HG03439 (cell line): Measurements from ENCODE around the gene RESP18.
"Not testable (repeated sequence)": the region's sequence is repeated elsewhere in the genome, so short reads cannot be mapped to it uniquely, and the experiment has no call there.

Source experiments
- ATAC-seq: cut with Tn5 transposase; IDR thresholded peaks from one replicate; pipeline ENCODE4 v1.9.1; 2021; ENCODE audit warnings: mild to moderate bottlenecking, moderate library complexity; ENCODE audit not compliant: unreplicated experiment

The RESP18 gene

GRCh38 chr2:219292616-219293015 is 39.9 kb downstream of the RESP18 start:
- ATAC-seq, result no peak

DNA sequence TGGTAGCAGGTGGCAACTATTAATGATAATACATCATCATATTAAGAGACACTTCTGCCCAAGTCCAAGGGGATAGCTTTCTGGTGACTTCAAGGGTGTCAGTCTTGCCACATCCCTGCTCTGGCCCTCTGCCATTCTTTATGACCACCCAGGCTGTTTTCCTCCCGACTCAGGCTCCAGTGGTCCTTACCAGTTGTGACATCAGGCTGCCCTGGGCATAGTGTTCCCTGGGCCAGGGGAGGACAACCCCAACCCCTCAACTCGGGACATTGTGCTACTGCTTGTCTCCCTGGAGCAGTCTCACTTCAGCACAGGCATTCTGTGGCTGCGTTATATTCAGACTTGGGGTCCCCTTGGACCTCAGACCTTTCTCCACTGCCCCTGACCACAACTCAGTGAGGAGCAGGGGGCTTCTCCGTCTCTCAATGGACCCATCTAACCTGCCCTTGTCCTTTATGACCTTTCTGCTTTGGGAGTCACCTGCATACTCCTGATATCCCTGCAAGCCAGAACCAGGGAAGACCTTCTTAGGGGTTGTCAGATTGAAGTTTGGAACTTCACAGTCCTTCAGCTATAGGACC is 40.5 kb downstream of the RESP18 start:
- ATAC-seq, result no peak

DNA sequence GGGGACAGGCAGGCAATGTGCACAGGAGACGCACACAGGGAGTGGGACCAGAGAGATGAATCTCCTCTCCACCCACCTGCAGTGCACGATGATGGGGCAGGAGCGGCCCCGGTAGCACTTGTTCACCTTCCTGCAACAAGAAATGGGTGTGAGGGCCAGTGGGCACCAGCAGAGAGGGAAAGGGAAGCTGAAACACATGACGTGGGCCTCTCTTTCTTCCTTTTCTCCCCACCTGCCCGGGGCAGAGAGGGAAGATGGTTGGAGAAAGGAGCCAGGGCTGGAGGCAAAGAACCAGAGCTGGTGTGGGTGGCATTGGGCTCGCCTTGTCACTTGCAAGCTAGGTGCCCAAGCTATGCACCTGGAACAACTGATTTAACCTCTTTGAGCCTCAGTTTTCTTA is 41.1 kb downstream of the RESP18 start:
- no peak for ATAC-seq

GRCh38 chr2:219290381-219291171 is 42.0 kb downstream of the RESP18 start:
- no peak for ATAC-seq

- ATAC-seq, result no peak
Measured at GRCh38 chr2:219289537-219290361, 42.8 kb downstream of the RESP18 start.

- ATAC-seq, result no peak
Measured at GRCh38 chr2:219289195-219289536, 43.4 kb downstream of the RESP18 start.

- ATAC-seq, result no peak
Measured at GRCh38 chr2:219287580-219288265, 44.8 kb downstream of the RESP18 start.

DNA sequence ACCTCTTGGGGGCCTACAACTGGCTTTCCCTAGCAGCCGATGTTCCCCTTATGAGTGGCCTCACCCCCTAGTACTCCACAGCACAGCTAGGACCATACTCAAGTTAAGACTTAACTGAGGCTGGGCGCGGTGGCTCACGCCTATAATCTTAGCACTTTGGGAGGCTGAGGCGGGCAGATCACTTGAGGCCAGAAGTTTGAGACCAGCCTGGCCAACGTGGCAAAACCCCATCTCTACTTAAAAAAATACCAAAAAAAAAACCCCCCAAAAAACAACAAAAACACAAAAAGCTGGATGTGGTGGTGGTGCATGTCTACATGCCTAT is 45.5 kb downstream of the RESP18 start:
- ATAC-seq, result not testable (repeated sequence)

DNA sequence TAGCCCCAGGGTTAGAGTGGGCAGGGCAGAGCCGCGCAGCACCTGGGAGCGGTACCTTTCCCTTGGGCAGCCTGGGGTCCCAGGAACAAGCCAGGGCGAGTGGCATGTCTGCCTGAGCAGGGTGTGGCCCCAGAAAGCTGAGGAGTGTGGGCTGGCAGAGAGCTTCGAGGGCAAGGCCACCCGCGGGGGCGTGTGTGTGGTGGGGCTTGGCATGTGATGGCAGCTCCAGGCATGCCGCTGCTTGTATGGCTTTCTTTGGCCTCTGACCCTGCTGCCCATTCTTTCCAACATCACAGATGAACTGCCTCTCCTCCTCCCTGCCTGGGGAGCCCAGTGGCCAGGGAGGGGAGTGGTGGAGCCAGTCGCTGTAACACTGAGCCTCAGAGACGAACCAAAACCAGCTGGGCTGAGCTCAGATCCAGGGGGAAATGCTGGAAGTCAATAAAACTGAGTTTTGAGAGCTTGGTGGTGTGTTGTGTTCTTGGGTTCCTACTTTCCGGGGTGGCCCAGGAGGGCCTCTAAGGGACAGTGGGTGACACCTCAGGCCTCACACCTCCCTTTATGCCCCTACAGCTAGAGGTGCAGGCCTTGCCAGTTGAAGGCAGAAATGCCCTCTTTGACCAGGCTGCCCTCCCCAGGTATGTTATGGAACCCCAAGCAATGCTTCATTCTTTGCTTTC is 46.0 kb downstream of the RESP18 start:
- no peak for ATAC-seq

- no peak for ATAC-seq
Measured at GRCh38 chr2:219285894-219286425, 46.6 kb downstream of the RESP18 start.

DNA sequence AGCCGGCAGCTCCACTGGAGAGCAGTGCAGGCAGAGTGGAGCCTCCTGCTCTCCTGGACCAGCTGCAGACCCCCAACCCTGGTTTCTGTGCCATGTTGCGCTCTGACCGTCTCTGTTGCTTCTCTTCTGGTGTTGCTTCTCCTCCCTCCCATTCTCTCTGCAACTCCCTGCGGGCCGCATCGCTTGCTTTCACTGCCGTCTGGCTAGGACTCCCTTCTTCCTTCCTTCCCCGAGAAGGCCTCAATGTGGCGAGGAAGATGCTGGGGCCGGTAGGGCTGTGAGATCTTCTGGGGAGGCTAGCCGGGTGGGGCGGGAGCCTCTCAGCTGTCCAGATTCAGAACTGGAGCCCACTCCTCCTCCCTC is 47.2 kb downstream of the RESP18 start:
- ATAC-seq, result no peak

DNA sequence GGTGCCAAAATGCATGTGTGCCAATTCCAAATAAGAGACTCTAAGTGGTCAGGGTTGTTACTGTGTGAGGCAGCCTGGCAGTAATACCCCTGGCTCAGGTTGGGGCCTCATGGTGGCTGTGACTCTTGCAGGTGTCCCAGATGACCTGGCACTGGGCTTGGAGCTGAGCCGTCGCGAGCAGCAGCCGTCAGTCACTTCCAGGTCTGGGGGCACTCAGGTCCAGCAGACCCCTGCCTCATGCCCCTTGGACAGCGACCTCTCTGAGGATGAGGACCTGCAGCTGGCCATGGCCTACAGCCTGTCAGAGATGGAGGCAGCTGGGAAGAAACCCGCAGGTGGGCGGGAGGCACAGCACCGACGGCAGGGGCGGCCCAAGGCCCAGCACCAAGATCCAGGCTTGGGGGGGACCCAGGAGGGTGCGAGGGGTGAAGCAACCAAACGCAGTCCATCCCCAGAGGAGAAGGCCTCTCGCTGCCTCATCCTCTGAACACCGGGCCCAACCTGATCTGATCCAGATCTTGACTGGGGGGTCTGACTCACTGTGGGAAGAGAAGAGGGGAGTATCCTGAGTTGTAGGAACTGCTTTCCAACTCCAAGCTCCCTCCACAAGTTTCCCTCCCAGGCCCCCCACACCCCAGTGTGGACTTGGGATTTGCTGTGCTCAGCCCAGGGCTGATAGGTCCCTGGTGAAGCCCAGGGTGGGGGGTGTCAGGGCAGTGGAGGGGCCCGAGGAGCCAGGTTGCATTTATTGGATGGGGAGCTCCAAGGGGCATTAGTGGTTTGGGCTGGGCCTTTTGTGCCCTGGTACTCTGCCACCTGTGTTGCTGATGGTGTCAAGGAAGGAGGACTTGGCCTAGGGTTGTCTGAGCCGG is 47.8 kb downstream of the RESP18 start:
- no peak for ATAC-seq

DNA sequence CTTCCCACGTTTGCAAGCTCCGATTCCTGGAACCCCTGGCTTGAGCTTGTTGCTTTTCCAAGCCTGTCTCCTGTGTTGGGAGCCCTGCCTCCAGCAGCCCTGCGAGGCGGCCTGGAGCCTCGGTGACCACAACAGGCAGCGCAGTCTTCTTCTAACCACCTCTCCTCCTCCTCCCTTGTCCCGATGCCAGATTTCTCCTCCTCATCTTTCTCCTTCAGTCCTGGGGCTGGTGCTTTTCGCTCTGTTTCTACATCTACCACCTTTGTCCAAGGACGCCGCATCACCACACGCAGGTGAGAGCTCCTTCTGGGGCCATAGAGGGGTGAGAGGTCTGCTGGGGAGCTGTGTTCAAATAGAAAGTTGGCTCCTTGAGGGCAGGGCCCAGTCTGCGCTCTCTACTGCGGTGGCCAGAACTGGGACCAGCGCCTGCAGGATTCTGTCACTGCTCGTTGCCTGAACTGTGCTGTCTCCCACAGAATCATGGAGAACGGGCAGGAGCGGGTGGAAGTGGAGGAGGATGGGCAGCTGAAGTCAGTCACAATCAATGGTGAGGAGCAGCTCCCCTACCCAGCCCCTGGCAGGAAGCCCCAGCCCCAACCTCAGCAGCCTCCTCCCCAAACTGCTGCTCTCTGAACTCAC is 49.5 kb downstream of the RESP18 start:
- ATAC-seq, result no peak

- no peak for ATAC-seq
Measured at GRCh38 chr2:219282375-219282774, 50.2 kb downstream of the RESP18 start.

DNA sequence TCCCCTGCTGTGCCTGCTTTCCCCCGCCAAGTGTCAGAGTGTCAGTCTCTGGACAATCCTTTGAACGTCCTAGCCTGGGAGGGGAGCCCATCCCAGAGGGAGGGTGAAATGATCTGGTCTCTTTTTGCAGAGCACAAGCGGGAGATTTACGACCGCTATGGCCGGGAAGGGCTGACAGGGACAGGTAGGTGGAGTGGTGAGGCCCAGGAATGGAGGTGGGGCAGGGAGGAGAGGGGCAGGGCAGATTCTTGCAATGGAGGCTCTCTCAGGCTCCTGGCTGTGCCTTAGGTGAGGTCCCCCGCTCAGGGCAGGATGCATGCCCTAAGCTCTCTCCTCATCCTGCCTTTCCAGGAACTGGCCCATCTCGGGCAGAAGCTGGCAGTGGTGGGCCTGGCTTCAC is 51.0 kb downstream of the RESP18 start:
- ATAC-seq, result no peak

DNA sequence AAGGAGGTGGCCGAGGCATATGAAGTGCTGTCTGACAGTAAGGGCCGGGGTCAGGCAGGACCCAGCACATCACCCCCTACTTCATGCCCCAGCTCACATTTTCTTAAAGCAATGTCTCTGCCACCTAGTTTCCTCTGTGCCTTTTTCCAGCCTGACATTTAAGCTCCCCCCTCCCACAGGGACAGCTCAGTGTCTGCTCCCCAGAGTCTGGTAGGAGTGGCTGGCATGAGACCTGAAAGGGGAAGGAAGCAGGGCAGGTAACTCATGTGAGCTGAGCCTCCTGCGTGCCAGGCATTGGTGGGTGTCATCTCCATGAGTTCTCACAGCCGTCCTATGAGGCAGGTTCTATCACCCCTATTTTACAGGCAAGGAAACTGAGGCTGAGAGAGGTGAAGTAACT is 51.9 kb downstream of the RESP18 start:
- ATAC-seq, result no peak

DNA sequence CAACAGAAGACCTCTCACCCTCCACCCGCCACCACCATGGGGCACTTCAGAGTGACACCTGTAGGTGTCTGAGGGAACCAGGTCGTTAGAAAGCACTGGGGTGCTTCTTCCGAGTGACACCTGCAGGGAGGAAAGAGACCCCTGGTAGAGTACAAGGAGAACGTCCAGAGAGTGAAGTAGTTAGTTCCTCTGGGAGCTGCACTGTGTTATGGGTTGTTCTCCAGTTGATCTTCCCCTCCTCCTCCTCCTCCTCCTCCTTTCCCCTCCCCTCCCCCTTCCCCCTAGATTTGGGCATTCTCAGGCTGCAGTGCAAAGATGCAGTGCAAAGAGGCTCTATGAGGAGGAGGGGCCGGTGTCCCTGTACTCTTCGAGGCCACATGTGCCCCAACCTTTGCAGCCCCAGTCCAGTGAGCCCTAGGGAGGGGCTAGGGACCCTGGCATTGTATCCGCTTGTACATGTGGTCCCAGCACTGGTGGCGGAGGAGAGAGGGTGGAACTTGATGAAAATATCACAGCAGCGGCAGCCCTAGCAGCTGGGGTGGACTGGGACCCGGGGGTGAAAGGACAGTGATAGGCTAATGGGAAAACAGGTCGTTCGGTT is 52.5 kb downstream of the RESP18 start:
- ATAC-seq, result no peak

GRCh38 chr2:219279151-219279915 is 53.2 kb downstream of the RESP18 start, which contains the start of gene DNAJB2:
Gene DNAJB2, plus strand, starts transcription at chr2:219279366. Its CDS starts 468 bp downstream, at chr2:219279834.
- ATAC-seq, result peak; percentile 83
